ENCODE data around the gene WFIKKN2. TPM values are rescaled to one million over a fixed set of nuclear protein-coding genes. Genes with fewer than 3 reads are reported as not detected.

WFIKKN2 gene
- total RNA-seq, 1 donor from 2014 or later, result not detected

DNA sequence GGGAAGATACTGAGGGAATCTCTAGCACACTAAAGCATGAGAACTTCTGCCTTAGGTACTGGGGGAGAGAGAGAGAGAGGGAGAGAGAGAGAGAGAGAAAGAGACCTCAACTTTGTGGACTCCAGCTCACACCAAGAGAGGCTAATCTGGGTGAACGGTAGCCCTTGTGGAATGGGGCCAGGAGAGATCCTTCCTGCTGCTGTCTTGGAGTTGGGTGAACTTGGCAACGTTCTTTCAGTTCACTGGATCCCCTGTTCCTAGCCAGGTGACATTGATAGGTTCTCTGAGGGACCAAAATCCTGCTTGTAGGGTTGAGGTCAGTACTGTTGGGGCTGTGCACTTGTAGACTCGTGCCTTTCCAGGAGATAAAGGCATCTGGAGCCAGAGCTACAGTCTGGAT is 26.5 kb upstream of the WFIKKN2 start:
- no peak for DNase-seq (ENCODE audit: low read depth, low spot score)

DNA sequence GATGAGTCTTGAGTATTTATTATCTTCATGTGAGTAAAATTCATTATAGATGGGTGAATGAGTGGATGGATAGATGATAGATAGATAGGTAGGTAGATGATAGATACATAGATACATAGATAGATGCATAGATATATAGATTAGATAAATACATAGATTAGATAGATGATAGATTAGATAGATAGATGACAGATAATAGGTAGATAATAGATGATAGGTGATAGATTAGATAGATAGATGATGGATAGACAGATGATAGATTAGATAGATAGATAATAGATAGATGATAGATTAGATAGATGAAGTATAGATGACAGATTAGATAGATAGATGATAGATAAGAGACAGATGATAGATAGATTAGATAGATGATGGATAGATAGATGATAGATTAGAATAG is 21.8 kb upstream of the WFIKKN2 start:
- no peak for DNase-seq (ENCODE audit: low read depth, low spot score)

DNA sequence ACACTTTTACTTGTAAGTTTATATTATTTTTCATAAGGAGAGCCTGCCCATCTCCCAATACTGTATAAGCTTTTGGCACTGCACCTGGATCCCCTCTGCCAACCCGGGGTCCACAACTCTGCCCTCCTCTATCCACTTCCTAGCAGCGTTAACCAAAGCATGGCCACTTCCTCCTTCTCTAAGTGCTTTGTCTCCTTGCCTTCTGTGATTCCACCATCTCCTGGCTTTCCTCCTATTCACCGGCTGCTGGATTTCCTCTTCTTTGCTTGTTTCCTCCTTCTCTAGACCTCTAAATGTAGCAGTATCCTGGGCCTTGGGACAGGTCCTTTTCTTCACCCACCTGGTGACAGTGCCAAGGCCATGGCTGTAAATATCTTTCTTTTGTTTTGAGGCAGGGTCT is 20.0 kb upstream of the WFIKKN2 start:
- no peak for DNase-seq (ENCODE audit: low read depth, low spot score)

DNA sequence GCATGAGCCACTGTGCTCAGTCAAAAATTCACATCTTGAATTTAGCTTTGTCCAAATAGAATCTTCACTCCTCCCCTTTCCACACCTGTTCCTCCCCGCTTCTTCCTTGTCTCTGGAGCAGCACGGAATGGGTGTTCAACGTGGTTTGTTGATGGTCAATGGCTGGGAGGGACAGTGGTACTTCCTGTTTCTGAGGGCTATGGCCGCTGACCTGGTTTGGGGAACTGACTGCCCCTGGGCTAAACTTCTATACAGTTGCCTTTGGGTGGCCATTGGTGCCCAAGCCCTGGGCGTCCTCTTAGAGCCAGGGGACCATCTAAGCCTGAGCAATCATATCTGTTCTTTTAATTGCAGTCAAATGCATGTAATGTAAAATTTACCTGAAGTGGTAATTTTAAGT is 19.1 kb upstream of the WFIKKN2 start:
- DNase-seq (ENCODE audit: low read depth, low spot score), result no peak

DNA sequence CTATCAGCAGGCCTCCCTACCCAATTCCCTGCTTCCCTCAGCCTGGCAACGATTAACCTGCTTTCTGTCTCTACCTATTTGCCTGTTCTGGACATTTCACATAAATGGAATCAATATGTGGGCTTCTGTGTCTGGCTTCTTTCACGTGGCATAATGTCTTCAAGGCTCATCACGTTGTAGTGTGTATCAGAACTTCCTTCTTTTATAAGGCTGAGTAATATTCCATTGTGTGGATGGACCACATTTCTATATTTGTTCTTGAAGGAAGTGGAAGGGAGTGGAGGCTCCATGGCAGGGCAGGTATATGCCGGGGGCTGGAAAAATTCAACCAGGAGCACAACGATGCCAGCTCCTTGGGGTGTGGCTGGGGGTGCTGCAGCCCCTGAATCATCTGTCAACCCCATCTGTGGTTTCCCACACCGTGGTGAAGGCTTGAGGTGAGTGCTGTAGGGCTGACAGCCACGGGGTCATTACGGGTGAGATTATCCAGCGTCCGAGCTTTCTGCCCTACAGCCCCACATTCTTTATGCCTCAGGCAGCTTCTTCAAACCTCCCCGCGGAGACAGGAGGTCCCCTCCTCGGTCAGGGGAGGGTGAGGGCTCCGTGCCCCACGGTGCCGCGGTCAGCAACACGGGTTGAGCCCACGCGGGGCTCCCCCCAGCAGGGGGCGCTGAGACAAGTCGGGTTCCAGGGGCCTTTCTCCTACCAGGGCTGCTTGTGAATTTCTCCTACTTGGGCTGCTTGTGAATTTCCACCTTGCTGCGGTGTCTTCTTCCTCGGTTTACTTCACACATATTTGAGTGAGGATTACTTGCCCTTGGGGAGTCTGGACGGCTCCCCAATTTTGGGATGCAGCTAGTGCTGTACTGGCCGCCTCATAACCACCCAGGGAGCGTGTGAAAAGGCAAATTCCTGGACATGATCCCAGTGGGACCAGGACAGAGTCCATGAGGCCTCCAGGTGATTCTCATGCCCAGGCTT is 18.3 kb upstream of the WFIKKN2 start:
- no peak for DNase-seq (ENCODE audit: low read depth, low spot score)

DNA sequence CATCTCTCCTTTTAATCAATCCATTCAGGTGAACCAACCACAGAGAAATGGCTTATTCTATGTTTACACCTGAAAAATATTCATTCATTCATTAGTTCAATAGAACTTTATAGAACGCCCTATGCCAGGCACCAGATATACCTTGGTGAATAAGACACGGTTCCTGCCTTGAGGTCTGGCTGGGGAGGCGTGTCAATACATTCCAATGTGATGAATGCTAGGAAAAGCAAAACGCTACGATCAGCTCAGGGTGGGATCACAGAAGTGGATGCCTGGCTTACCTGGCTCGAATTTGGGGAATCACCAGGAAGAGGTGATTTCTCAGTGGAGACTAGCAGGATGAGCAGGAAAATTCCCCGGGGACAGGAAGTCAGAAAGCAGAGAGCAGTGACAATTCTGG is 17.5 kb upstream of the WFIKKN2 start:
- no peak for DNase-seq (ENCODE audit: low read depth, low spot score)

DNA sequence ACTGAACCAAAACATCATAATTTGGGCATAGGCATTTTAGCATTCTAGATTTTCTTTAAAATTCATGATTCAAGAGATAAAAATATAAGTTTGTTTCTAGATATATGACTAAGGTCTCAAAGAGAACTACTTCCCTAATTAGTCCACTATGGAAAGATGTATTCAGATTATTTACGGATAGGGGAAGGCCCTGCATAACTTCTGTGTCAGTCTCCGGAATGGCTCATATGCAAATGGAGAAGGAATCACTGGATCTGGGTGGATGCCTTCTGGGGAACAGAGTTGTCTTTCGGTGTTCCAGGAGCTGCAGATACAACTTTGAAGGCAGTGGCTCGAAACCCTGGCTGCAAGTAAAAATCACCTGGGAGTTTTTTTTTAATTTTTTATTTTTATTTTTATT is 17.1 kb upstream of the WFIKKN2 start:
- DNase-seq (ENCODE audit: low read depth, low spot score), result no peak

DNA sequence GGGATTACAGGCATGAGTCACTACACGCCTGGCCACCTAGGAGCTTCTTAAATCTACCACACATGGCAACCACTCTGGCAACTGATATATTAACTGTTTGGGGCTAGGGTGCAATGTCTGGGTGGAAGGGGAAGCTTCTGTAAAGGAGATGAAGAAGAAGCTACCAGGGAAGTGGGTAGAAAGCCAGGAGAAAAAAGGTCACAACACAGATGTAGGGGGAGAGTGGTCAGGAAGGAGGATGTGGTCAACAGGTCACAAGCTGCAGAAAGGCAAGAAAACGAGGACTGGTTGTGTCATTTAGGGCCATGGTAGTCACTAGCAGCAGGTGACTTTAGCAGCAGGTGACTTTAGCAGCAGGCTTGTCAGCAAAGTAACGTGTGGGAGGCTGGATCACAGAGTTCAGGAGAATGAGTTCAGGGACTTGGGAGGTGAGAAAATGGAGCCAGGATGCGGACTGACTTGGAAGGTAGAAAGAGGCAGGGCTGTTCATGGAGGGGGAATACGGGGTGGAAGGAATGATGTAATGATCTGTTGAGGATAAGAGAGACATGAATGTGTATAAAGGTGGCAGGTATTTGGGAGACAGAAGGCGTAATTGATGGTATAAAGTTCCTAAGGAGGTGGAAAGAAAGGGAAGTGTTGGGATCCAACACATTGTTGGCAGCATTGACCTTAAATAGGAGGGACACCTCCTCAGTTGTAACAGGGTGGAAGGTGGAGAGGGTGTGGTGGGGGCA is 16.3 kb upstream of the WFIKKN2 start:
- DNase-seq (ENCODE audit: low read depth, low spot score), result no peak

DNA sequence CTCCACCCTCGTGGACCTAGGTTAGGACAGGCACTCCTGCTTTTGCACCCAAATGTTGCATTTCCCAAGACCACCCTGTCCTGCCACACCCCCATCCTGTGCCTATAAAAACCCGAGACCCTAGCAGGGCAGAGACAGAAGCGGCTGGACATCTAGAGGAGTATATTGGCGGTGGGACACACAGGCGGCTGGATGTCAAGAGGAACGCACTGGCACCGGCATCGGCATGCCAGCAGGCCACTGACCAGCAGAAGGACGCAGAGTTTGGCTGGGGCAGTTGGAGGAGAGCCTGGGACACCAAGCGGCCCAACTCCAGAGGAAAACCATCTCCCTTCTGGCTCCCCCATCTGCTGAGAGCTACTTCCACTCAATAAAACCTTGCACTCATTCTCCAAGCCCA is 14.7 kb upstream of the WFIKKN2 start:
- DNase-seq (ENCODE audit: low read depth, low spot score), result no peak

DNA sequence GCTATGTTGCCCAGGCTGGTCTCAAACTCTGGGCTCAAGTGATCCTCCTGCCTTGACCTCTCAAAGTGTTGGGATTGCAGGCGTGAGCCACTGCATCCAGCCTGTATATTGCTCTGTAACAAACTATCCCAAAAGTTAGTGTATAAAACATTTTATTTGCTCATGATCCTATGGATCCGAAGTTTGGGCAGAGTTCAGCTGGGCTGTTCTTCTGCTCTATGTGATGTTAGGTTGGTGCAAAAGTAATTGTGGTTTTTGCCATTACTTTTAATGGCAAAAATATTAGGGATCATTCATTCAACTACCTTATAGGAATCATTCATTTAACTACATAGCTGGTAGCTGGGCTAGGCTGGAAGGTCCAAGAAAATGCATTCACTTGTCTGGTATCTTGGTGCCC is 12.8 kb upstream of the WFIKKN2 start:
- DNase-seq (ENCODE audit: low read depth, low spot score), result no peak

DNA sequence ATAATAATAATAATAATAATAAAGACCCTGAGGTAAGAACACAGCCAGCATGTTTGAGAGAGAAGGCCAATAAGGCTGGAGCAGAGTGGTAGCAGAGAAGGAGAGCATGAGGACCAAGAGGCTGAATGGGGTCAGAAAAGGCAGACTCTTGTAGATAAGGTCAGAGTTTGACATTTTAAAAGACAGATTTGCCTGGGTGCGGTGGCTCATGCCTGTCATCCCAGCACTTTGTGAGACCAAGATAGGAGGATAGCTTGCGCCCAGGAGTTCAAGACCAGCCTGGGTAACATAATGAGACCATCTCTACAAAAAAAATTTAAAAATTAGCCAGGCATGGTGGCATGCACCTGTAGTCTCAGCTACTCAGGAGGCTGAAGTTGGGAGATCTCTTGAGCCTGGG is 11.0 kb upstream of the WFIKKN2 start:
- no peak for DNase-seq (ENCODE audit: low read depth, low spot score)

DNA sequence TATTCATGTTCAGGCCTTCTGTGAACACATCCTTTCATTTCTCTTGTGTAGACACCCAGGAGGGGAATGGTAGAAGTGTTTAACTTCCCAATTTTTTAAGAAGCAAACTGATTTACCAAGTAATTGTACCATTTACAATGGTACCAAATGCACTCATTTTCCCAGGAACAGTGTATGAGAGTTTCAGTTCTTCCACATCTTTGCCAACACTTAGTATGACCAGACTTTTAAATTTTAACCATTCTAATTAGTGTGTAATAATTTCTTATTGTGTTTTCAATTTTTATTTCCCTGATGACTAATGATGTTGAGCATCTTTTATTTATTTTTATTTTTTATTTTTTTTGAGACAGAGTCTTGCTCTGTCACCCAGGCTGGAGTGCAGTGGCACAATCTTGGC is 10.2 kb upstream of the WFIKKN2 start:
- DNase-seq (ENCODE audit: low read depth, low spot score), result no peak

DNA sequence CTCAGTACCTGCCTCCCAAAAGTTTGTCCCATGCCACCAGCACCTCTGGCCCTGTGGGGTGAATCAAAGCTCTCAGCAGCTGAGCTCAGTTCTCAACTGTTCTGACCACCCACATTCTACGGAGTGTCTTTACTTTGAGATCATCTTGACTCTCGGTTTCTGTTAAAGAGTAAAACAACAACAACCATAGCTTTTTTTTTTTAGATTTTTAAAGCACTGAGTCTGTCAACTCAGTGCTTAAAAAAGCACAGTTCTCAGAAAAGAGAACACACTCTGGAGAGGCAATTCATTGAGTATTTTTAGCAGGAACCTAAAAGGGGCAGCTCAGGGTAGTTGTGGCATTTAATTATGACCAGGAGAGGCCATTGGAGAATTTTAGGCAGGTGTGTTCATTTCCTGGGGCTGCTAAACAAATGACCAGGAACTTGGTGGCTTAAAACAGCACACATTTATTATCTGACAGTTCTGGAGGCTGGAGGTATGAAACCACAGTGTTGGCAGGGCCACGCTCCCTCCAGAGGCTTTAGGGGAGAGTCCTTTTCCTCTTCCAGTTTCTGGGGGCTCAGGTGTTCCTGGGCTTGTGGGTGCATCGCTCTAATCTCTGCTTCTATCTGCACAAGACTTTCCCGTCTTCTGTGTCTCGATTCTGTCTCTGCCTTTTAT is 6.7 kb upstream of the WFIKKN2 start:
- DNase-seq (ENCODE audit: low read depth, low spot score), result no peak

DNA sequence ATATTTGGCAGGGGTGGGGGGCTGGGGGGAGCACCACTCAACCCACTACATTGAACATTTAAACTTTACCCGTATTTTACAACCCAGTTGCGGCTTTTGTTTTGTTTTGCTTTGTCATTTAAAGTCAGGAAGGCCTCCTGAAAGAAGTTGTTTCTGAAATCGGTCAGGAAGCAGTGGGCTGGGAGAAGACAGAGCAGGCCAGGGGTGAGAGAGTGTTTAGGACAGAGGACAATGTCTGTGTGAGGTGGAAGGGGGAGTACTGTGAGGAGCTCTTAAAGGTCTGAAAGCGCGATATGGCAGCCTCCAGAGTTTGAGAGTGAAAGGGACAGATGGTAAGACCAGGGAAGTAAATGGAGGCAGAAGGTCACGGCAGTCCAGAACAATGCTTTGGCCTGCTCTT is 6.1 kb upstream of the WFIKKN2 start:
- DNase-seq (ENCODE audit: low read depth, low spot score), result no peak

DNA sequence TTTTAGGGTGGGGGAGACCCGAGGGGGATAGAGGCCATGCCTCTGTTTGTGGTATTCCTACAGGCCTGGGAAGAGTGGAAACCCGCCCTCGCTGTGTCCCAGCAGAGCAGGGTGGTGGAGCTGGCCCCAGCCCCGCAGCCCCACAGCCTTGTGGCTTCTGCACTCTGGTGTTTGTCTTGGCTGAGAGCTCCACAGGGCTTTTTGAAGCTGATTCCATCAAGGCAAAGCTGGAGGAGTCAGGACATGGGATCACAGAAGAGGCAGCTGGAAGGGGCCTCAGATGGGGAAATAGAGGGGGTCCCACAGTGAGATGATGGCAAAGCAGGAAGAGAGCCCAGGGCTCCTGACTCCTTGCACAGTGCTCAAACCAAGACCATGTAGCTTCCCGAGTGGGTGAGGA is 5.0 kb upstream of the WFIKKN2 start:
- DNase-seq (ENCODE audit: low read depth, low spot score), result no peak

DNA sequence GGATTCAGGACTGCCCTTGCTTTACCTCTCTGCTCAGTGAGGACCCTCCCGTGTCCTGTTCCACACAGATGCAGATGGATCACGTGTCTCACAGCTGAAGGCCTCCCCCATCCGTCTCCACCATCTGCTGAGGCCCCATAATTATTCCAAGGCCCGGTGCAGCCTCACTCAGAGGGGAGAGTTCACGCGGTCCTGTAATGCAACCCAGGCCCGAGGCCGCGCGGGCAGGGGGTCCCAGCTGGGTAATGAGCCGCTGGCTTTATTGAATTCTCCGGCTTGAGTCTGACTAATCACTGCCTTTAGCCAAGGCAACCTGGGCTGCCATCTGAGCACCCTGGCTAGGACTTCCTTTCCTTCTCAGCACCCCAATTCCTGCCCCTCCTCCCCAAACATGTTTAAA is 4.4 kb upstream of the WFIKKN2 start:
- DNase-seq (ENCODE audit: low read depth, low spot score), result no peak

DNA sequence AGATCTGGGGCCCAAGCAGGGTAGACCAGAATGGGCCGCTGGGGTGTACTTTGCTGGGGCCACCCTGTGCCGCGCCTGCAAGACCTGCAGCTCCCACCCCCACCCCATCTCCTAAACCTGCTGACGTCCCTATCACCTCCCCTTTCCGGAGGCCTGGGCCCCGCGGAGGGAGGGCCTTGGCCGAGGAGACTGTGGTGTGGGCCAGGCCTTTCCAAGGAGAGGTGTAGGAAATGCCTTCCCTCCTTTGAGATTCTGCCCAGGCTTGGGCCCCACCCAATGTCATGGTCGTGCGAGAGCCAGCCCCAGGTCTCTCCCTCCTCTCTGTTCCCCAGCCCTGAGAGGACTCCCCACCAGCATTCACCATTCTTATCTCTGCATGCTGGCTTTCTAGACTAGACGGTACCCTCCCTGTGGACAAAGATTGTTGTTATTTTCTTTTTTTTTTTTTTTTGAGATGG is 3.9 kb upstream of the WFIKKN2 start:
- DNase-seq (ENCODE audit: low read depth, low spot score), result no peak

DNA sequence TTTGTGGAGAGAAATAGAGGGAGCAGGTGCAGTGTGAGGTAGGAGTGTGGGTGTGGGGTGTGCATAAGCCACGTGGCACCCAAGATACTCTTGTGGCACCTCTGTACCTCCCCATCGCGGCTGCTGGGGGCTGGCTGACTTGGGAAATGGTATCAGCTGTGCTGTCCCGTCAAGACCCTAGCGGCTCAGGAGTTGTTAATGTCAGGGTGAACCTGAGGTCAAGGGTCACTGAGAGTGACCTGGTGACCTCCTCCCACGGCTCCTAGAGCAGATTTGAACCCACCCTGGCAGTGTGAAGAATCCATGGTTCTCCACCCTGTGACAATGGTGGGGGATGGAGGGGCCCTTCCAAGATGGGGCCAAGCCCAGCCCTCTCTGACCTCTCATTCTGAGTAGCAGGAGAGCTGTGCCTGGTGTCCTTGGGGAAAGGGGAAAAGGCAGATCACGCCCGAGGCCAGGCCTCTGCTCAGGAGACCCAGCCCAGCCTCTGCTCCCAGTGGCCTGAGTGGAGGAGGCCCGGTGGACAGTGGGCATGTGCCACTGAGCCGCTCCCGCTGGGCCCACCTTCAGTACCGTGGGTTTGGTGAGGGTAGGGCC is 3.0 kb upstream of the WFIKKN2 start:
- DNase-seq (ENCODE audit: low read depth, low spot score), result no peak

DNA sequence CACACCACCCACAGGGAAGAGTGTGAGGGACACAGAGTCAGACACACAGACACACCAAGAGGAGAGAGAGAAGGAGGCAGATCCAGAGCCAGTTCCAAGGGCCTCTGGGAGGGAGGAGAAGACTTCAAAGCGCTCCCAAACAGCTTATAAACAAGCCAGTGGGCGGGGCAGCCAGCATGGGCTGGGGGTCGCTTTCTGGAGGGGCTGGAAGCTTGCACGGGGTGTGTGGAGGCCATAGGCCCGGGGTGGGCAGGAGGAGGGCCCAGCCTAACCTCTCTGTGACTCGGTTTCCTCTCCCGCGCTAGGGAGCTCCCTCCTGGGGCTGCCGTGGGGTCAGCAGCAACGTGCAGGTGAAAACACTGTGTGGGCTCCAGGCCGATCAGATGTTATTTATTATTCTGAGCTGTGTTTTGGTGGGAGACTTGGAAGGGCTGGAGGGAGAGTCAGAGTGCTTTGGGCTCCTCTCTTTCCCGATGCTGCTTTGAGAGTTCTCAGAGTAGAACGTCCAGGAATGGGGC is 2.5 kb upstream of the WFIKKN2 start:
- DNase-seq (ENCODE audit: low read depth, low spot score), result no peak

DNA sequence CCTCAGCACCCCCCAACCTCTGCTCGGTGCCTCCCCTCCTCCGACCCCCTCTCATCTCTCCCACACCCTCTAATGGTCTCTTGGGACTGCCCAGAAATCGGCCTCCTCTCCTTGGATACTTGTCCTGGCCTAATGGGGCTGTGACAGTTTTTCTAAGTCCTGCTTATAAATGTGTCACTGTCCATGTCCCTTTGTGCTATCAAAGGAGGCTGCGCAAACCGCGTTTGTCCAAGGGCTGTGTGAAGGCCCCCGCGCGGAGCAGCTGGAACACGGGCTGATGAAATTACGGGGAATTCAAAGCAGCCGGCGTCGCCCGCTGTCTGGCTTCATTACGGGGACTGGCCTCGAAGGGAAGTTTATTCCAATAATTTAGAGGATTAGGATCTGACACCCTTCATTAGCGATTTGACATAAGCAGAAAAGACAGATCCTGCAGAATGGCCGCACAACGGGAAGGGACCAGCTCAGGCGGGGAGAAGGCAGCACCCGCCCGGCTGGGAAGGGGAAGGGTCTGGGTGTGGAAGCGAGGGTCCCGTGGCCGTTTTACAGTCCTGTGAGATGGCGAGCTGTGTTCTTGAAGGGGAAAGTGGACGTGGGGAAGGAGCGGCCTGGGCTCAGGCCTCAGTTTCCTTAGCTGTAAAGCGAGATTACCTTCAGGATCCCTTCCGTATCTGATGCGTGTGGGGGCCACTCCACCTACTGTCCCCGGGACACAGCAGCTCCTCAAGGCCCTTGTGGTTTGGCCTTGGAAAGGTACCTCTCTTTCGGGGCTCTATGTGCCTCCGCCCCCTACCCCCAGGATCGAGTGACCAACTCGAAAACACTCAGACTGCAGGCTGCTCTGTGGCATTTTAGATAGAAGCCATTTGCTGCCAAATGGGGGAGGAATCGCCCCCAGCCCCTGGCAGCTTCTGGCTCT is 1.6 kb upstream of the WFIKKN2 start:
- DNase-seq (ENCODE audit: low read depth, low spot score), result no peak
